Peyer's patch (tissue), 4 donors: ENCODE results near the gene WWOX. TPM values are rescaled to one million over a fixed set of nuclear protein-coding genes. Genes with fewer than 3 reads are reported as not detected.

ENCODE experiments used
- DNase-seq, 3 donors: peaks; one replicate each; pipeline ENCODE4 v3.0.0-alpha.2; 2017 to 2019
- H3K27ac ChIP-seq, 4 donors: fragments of 200-600 bp; sonication (generic); one replicate each; pipeline ENCODE4 v1.5.1; 2016 to 2019
- H3K27me3 ChIP-seq, 2 donors: fragments of 200-600 bp; sonication (generic); one replicate each; pipeline ENCODE4 v1.5.1; 2019
- H3K36me3 ChIP-seq, 3 donors: fragments of 200-600 bp; sonication (generic); one replicate each; pipeline ENCODE4 v1.5.1; 2016 to 2019
- H3K4me1 ChIP-seq, 4 donors: fragments of 200-600 bp; sonication (generic); one replicate each; pipeline ENCODE4 v1.5.1; 2016 to 2019
- H3K4me3 ChIP-seq, 4 donors: fragments of 200-600 bp; sonication (generic); 1 replicate in 3 of 4; 2 replicates in 1 of 4; pipeline ENCODE4 v1.5.1; 2016 to 2019; ENCODE audit warnings: mild to moderate bottlenecking in 1 of 4
- H3K9me3 ChIP-seq, 4 donors: fragments of 200-600 bp; sonication (generic); one replicate each; pipeline ENCODE4 v1.5.1; 2016 to 2019; ENCODE audit warnings: mild to moderate bottlenecking in 1 of 4
- CTCF ChIP-seq, 6 experiments: fragments of 450-650 bp in 4 of 6; fragments of 200-600 bp in 2 of 6; sonication (generic) in 1 of 6; IDR thresholded peaks; one replicate each; pipeline ENCODE4 v1.5.1; 2017 to 2019; ENCODE audit warnings: antibody characterized with exemption in 6 of 6, mild to moderate bottlenecking in 3 of 6, moderate library complexity in 1 of 6
- POLR2A ChIP-seq, 2 donors: fragments of 450-650 bp; IDR thresholded peaks; one replicate each; pipeline ENCODE4 v1.5.1; 2017; ENCODE audit warnings: antibody characterized with exemption in 2 of 2, mild to moderate bottlenecking in 2 of 2, moderate library complexity in 2 of 2
- total RNA-seq, 4 donors: library from RNA; depleted of rRNA; stranded (reverse); fragments of >200 nt; gene quantifications; one replicate each; pipeline ENCODE4 v1.1.0, GENCODE V29; 2016

WWOX gene
- total RNA-seq, 4 donors from 2014 or later: 17.3 to 197 (median 57.5) TPM

GRCh38 chr16:78791011-78791410 is 691.6 kb downstream of the WWOX start:
- DNase-seq: no peak
- no peak overlapping the region for H3K4me3 ChIP-seq

DNA sequence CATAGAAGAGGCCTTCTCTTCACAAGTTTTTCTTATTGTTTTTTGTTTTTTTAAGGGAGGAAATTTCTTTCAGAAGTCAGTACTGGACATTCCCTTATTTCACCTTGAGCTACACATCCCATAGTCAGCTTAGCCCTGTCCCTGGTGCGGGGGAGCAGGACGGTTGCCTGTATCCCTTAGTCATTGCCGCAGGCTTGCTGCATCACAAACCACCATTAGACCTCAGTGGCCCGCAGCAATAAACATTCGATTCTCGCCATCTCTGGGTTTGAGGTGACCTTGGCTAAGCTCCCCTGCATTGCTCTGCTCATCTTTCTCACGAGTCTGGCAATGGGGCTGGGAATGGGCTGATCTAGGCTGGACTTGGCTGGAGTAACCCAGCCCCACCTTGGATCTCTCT is 692.5 kb downstream of the WWOX start:
- Histone ChIP-seq H3K4me1 (no peaks in the 10 kb centered on the region), H3K9me3 (no peaks in the 10 kb centered on the region), H3K4me3 (no peak overlapping the region), H3K27me3 (no peaks in the 10 kb centered on the region), H3K27ac (no peak overlapping the region), H3K36me3 (no peaks in the 10 kb centered on the region)
- TF ChIP-seq CTCF (IDR thresholded peaks at IDR 0.05): no peak
- no peak for TF ChIP-seq POLR2A (IDR thresholded peaks at IDR 0.05)
- no peak for DNase-seq

More at GRCh38 chr16:78791011-78791410, 691.6 kb downstream of the WWOX start:
- Histone ChIP-seq H3K36me3 (no peaks in the 10 kb centered on the region), H3K27ac (no peak overlapping the region), H3K9me3 (no peaks in the 10 kb centered on the region), H3K27me3 (no peaks in the 10 kb centered on the region), H3K4me1 (no peaks in the 10 kb centered on the region)
- no peak for TF ChIP-seq CTCF (IDR thresholded peaks at IDR 0.05)
- no peak for TF ChIP-seq POLR2A (IDR thresholded peaks at IDR 0.05)

DNA sequence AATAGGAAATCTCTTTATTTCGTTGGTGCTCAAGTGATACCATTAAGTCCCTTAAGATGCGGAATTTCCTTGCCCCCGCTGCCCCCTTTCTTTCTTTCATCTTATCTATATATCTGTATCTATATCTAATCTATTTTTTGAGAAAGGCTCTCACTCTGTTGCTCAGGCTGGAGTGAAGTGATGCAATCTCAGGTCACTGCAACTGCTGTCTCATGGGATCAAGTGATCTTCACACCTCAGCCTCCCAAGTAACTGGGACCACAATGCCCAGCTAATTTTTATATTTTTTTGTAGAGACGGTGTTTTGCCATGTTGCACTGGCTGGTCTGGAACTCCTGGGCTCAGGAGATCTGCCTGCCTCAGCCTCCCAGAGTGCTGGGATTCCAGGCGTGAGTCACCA is 693.5 kb downstream of the WWOX start:
- TF ChIP-seq POLR2A (IDR thresholded peaks at IDR 0.05) (no peak), CTCF (IDR thresholded peaks at IDR 0.05) (no peak)
- Histone ChIP-seq H3K4me3 (no peak overlapping the region), H3K27me3 (no peaks in the 10 kb centered on the region), H3K9me3 (no peaks in the 10 kb centered on the region), H3K4me1 (no peaks in the 10 kb centered on the region), H3K27ac (no peak overlapping the region), H3K36me3 (no peaks in the 10 kb centered on the region)
- no peak for DNase-seq

DNA sequence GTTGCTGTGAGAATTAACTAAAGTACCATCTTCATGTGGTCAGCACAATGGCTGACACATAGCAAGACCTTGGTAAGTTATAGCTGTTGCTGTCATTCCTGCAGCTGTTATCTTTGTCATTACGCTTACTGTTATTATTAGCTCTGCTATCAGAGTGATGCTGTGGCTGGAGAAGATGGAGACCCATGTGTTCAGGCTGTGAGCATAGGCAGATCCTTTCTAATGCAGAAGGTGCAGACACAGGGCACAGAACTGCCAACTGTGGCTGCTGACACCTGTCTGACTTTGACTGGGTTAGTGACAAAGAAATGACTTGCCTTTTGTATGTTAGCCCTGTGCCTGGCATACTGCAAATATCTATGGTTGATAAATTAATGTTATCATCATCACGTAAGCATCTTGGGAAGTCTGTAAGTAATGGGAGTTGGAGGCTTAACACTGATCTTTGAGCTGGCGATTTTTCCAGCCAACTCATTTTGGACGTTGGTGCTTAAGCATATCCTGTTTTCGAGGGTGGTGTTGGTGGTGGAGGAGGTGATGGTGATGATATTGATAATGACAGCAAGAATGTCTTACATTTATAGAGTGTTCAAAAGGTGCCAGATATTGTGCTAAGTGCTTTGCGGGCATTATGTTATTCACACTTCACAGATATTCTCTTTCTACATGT is 695.3 kb downstream of the WWOX start:
- DNase-seq: no peak
- H3K4me1 ChIP-seq: no peaks in the 10 kb centered on the region
- no peaks in the 10 kb centered on the region for H3K36me3 ChIP-seq
- no peak overlapping the region for H3K4me3 ChIP-seq
- no peak overlapping the region for H3K27ac ChIP-seq
- no peaks in the 10 kb centered on the region for H3K27me3 ChIP-seq
- TF ChIP-seq CTCF (IDR thresholded peaks at IDR 0.05) (no peak), POLR2A (IDR thresholded peaks at IDR 0.05) (no peak)
- no peaks in the 10 kb centered on the region for H3K9me3 ChIP-seq

GRCh38 chr16:78795433-78795832 is 696.0 kb downstream of the WWOX start:
- no peak for DNase-seq
- TF ChIP-seq CTCF (IDR thresholded peaks at IDR 0.05) (no peak), POLR2A (IDR thresholded peaks at IDR 0.05) (no peak)
- Histone ChIP-seq H3K4me3 (no peak overlapping the region), H3K36me3 (no peaks in the 10 kb centered on the region), H3K4me1 (no peaks in the 10 kb centered on the region), H3K9me3 (no peaks in the 10 kb centered on the region), H3K27ac (no peak overlapping the region), H3K27me3 (no peaks in the 10 kb centered on the region)
